ENCODE measurements around the gene WDR46. TPM values are rescaled to one million over a fixed set of nuclear protein-coding genes. Genes with fewer than 3 reads are reported as not detected.
A peak's percentile ranks its signal among the peaks of the same experiment; 100 is the strongest.

The WDR46 gene
- total RNA-seq, 2 donors from 2014 or later = 51.2 to 98.7 TPM

DNA sequence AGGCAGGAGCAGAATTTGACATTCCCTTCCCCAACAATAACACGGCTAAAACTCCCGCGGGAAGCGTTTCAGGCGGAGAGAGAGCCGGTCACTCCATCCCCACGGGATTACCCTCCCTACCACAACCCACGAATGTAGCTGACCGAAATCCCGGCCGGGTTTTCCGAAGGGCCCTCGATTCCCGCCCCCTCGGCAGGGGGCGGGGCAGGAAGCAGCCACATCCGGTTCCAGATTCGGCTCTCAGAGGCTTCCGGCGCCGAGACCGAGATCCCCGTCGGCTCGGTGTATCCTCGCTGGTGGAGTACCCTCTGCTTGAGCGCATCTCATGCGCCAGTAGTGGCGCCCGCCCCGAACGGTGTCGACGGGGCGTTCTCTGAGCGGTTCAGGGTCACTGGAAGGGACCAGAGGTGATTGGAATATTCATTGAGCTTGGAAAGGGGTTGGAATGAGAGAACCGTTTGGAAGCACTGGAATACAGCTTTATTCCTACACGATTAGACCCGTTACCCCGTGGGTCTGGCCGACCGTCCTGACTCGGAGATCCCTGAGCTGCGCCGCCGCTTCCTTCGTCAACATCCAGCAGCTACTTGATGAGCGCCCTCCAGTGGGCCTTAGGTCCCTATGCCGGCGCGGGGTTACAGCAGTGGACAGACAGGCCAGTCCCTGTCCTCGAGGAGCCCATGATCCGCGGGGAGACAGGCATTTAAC lies 10.4 kb upstream of the WDR46 start:
- Mint-ChIP-seq H3K4me1 (peaks cover 20% of the 10 kb centered on the region), H3K27me3 (no peaks in the 10 kb centered on the region), H3K9me3 (no peaks in the 10 kb centered on the region), H3K4me3 (peak overlapping the region; percentile 90), H3K36me3 (ENCODE audit: low read depth) (peaks cover 76% of the 10 kb centered on the region), H3K27ac (peak overlapping the region; percentile 99)
- ATAC-seq (replicated peaks) = peak; percentile 86

DNA sequence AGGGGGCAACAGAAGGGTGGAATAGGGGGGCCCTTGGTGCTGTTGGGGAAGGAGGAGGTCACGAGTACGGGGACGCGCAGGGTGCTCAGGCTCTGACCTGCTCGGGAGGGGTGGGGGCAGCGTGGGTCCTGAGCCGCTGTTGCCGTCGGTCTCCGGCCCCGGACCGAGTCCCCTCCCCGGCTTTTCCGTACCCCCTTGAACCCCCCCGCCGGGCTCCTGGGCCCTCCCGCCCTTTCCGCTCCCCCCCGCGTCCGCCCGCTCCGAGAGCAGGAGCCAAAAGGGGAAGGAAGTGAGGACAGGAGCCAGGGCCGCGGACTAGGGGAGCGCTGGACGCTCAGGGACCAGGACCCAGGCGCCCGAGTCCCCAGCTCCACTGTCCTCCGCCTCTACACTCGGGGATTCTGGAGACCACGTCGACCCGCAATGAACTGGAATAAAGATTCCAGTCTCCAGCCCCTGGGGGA lies 9.8 kb upstream of the WDR46 start, which contains the start of gene RGL2:
TSS of gene RGL2 (minus strand) at position 170 of the 464 bp plus-strand sequence. CDS start 332 bp downstream, outside the sequence.
- no peaks in the 10 kb centered on the region for H3K9me3 Mint-ChIP-seq
- peak; percentile 31 for ATAC-seq (replicated peaks)
- peaks cover 18% of the 10 kb centered on the region for H3K4me1 Mint-ChIP-seq
- H3K4me3 Mint-ChIP-seq = peak within 1 kb of the TSS; percentile 90
- H3K27me3 Mint-ChIP-seq = no peaks in the 10 kb centered on the region
- H3K27ac Mint-ChIP-seq = peak within 1 kb of the TSS; percentile 99
- H3K36me3 Mint-ChIP-seq (ENCODE audit: low read depth) = peaks cover 76% of the 10 kb centered on the region

DNA sequence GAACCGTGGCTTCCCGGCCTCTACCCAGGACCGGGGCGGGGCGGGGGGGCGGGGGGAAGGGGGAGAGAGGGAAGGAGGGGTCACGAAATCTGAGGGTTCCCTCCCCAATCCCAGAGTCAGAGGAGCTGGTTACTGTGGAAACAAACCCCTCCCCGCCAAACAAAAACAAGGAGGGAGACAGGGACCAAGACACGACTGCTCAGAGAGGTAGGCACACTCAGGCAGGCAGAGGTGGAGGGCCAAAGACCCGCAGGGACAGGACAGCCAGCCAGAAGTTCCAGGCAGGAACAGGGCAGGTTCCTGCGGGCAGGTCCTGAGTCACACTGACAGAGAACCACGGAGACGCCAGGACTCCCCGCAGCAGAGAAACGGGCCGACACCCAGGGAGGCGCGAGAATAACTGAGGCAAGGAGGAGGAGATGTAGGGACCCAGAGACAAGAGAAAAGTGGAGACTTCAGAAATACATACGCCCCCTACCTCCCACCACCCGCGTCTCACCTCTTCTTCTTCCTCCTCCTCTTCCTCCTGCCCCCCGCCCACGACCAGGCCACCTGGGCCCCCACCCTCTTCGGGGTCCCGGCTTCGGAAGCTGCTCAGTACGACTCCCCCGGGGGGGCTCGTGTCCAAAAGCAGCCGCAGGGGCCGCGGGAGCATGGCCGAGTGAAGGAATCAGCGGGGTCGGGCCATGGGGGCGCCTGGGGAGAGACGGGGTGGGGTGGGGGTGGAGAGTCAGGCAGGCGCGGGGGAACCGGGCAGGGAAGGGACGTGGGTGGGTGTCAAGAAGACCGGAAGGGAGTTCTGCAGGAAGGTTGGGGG lies 9.1 kb upstream of the WDR46 start:
- peaks cover 72% of the 10 kb centered on the region for H3K36me3 Mint-ChIP-seq (ENCODE audit: low read depth)
- H3K27ac Mint-ChIP-seq = peak overlapping the region; percentile 99
- peak overlapping the region; percentile 90 for H3K4me3 Mint-ChIP-seq
- no peaks in the 10 kb centered on the region for H3K27me3 Mint-ChIP-seq
- H3K9me3 Mint-ChIP-seq = no peaks in the 10 kb centered on the region
- peak; percentile 41 for ATAC-seq (replicated peaks)
- H3K4me1 Mint-ChIP-seq = peaks cover 14% of the 10 kb centered on the region

DNA sequence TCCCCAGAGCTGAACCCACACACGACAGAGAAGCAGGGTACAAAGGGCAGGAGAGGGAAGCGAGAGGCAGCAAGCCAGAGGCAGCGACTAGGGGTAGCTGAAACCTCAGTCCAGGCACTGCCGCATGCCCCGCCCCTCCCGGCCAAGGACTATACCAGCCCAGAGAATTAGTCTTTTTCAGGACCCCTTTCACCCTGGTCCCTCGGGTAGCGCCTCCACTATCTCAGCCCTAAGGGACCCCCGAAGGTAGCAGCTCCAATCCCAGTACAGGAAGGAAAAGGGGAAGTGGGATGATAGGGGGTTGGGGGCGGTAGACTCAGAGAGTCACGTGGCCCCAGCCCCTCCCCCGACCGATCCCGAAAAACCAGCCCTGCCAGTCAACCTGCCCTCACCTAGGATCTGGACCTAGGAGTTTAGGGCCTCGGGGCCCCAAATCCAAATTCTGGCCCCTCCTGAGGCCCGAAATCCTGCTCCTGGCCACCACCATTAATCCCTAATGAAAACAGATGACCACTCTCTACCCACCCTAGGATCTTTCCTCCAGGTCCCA lies 8.4 kb upstream of the WDR46 start:
- Mint-ChIP-seq H3K4me1 (peaks cover 14% of the 10 kb centered on the region), H3K4me3 (peak overlapping the region; percentile 90), H3K9me3 (no peaks in the 10 kb centered on the region), H3K36me3 (ENCODE audit: low read depth) (peaks cover 72% of the 10 kb centered on the region), H3K27ac (peak overlapping the region; percentile 99), H3K27me3 (no peaks in the 10 kb centered on the region)
- no peak for ATAC-seq (replicated peaks)

DNA sequence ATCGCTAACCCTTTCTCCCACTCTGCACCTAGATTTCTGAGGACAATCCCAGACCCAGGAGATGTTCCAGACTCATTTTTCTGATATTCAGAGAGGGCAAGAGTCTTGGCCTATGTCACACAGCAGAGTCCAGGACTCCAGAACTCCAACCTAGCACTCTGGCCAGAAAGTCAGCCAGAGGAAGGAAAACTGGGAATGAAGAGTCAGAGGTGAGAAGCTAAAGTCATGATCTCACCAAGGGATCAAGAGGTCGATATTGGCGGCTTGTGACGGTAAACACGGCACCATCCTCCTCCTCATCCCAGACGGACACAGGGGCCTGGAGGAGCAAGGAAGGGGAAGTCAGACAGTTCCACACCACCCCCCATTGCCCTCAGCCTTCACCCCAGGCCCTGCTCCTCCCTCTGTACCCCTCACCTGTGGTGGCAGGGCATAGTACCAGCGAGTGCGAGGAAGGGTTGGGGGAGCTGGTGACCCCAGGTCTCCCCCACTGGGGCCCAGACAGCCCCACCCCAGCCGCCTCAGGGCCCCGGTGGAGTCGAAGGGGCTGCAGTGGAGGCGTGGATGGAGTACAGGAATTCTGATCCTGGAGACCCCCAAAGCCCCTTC lies 7.9 kb upstream of the WDR46 start:
- H3K4me1 Mint-ChIP-seq = peaks cover 14% of the 10 kb centered on the region
- H3K36me3 Mint-ChIP-seq (ENCODE audit: low read depth) = peaks cover 72% of the 10 kb centered on the region
- no peaks in the 10 kb centered on the region for H3K27me3 Mint-ChIP-seq
- peak overlapping the region; percentile 99 for H3K27ac Mint-ChIP-seq
- peak overlapping the region; percentile 90 for H3K4me3 Mint-ChIP-seq
- no peak for ATAC-seq (replicated peaks)
- no peaks in the 10 kb centered on the region for H3K9me3 Mint-ChIP-seq

DNA sequence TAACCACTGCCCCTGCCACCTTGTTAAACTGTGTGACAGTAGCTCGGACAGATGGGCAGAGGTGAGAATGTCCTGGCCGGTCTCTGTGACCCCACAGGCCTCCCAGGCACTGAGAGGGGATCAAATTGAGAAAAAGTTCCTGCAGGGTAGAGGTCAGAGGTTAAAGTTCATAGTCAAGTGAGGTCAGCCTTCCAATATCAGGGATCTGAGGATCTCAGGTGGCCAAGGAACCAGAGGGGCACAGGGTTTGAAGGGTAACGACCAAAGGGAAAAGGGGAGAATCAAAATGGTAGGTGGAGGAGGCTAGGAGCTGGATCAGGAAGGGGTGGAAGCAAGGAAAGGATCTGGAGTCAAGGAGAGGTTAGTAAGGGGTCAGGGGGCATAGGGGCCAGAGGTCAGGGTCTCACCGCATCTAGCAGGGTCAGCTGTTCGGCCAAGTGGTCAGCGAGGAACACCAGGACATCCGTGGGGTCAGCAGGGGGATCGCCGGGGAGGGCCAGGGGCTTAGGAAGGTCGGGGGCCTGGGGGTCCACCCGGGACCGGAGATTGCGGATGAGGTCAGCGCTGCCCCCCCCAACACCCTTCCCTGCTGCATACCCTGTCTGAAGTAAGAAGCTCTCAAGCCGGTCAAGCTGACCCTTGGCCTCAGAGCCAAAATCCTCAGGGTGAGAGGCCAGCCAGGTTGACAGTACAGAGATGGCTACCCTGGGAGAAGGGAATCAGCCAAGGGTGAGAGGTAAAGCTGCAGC lies 6.8 kb upstream of the WDR46 start:
- H3K4me1 Mint-ChIP-seq = peaks cover 19% of the 10 kb centered on the region
- peak overlapping the region; percentile 26 for H3K27ac Mint-ChIP-seq
- ATAC-seq (replicated peaks) = no peak

DNA sequence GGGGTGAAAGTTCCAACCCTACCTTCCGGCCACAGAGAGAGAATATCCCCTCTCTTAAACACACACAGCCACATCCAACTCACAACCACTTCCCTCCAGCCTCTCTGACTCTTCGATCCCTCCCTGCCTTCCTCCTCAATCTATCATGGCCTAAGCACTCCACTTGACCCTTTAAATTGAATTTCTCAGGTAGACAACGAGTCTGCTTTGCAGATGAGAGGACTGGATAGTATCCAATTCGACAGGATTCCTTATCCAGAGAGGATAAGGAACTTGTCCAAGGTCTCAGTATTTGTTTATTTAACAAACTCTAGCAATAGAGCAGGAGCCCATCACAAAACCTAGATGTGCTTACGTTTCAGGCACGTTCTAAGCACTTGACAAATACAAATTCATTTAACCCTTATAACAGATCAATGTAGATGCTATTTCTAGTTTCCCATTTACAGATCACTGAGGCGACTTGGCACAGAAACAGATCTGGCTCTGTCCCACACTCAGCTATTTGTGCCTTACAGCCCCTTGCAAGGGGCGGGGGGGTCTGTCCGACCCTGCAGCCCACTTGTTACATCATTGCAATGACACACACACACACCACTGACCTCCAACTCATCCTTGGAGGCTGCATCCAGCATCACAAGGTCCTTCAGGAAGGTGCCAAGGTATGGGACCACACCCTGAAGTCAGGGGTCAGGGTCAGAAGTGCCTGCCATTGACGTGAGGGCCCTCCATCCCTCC lies 5.2 kb upstream of the WDR46 start:
- no peak for ATAC-seq (replicated peaks)
- no peak overlapping the region for H3K4me3 Mint-ChIP-seq
- no peaks in the 10 kb centered on the region for H3K9me3 Mint-ChIP-seq
- peaks cover 17% of the 10 kb centered on the region for H3K4me1 Mint-ChIP-seq
- peaks cover 72% of the 10 kb centered on the region for H3K36me3 Mint-ChIP-seq (ENCODE audit: low read depth)
- no peak overlapping the region for H3K27ac Mint-ChIP-seq
- no peaks in the 10 kb centered on the region for H3K27me3 Mint-ChIP-seq

More for the DNA sequence above, 6.8 kb upstream of the WDR46 start:
- Mint-ChIP-seq H3K27me3 (no peaks in the 10 kb centered on the region), H3K9me3 (no peaks in the 10 kb centered on the region), H3K4me3 (no peak overlapping the region), H3K36me3 (ENCODE audit: low read depth) (peaks cover 72% of the 10 kb centered on the region)

DNA sequence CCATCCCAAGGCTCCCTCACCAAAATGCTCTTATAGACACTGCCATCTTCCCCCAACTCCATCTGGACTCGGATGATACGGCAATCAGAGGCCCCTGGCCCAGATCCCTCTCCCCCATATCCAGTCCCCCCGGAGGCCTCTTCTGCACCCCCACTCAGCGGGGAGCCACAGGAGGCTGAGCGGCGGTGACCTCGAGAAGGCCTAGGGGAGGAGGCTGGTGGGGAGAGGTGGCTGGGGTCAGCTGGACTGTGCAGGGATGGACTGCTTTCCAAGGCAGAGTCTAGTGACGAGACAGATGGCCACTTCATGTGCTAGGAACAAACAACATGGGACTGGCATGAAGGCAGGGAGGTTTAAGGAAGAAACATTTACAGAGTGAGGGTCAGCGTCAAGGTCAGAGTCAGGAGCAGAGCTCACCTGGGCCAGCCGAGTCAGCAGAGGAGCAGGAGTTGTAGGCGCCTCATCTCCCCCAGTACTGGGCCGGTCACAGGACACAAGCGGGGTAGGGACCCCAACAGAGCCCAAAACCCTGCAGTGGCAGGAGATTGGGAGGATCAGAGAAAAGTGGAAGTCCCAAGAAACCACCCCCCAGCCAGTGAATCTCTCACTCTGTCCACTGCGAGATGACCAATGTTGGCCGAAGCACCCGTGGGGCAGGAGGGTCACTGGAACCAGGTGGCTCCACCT lies 4.1 kb upstream of the WDR46 start:
- H3K36me3 Mint-ChIP-seq (ENCODE audit: low read depth) = peaks cover 76% of the 10 kb centered on the region
- no peak overlapping the region for H3K27ac Mint-ChIP-seq
- H3K27me3 Mint-ChIP-seq = no peaks in the 10 kb centered on the region
- no peaks in the 10 kb centered on the region for H3K9me3 Mint-ChIP-seq
- peaks cover 14% of the 10 kb centered on the region for H3K4me1 Mint-ChIP-seq
- ATAC-seq (replicated peaks) = no peak
- no peak overlapping the region for H3K4me3 Mint-ChIP-seq

DNA sequence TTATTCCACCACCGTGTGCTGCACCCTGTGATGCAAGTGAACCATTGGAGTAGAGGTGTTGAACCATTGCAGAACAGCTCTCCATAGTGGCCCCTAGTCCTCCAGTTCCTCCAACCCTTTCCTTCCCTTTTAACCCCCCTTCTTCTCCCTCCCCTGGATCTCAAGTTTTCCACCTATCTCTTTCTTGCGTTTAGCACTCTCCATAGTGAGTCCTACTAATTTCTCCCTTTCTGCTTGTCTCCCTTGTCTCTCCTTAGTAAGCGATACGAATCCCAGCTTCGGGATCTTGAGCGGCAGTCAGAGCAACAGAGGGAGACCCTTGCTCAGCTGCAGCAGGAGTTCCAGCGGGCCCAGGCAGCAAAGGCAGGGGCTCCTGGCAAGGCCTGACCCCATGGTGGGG lies 1.4 kb upstream of the WDR46 start:
- H3K36me3 Mint-ChIP-seq (ENCODE audit: low read depth) = peaks cover 90% of the 10 kb centered on the region
- H3K27ac Mint-ChIP-seq = peak overlapping the region; percentile 89
- no peaks in the 10 kb centered on the region for H3K27me3 Mint-ChIP-seq

DNA sequence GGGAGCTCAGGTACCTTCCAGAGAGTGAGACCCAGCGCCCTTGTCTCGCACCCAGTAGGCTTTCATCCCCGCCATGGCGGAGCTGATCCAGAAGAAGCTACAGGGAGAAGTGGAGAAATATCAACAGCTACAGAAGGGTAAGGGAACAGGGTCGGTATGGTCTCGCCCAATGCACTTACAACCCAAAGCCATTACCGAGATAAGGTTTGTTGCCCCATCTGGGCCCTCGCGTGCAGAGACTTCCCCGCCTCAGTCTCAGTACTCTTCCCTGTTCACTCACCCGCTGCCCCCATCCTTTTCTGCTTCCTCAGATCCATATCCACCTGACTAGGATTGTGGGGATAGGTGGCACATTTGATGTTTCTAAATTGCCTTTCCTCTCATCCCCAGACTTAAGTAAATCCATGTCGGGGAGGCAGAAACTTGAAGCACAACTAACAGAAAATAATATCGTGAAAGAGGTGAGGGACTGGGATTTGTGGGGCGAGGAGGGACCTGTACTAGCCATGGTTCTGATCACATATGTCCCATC lies 811 bp upstream of the WDR46 start:
- no peak for ATAC-seq (replicated peaks)
- peaks cover 27% of the 10 kb centered on the region for H3K4me1 Mint-ChIP-seq
- H3K27me3 Mint-ChIP-seq = no peaks in the 10 kb centered on the region
- H3K4me3 Mint-ChIP-seq = peak overlapping the region; percentile 84
- H3K36me3 Mint-ChIP-seq (ENCODE audit: low read depth) = peaks cover 94% of the 10 kb centered on the region
- H3K9me3 Mint-ChIP-seq = no peaks in the 10 kb centered on the region
- H3K27ac Mint-ChIP-seq = peak overlapping the region; percentile 89

More for the DNA sequence above, 1.4 kb upstream of the WDR46 start:
- no peak for ATAC-seq (replicated peaks)
- no peaks in the 10 kb centered on the region for H3K9me3 Mint-ChIP-seq
- H3K4me1 Mint-ChIP-seq = peaks cover 27% of the 10 kb centered on the region
- H3K4me3 Mint-ChIP-seq = peak overlapping the region; percentile 84

DNA sequence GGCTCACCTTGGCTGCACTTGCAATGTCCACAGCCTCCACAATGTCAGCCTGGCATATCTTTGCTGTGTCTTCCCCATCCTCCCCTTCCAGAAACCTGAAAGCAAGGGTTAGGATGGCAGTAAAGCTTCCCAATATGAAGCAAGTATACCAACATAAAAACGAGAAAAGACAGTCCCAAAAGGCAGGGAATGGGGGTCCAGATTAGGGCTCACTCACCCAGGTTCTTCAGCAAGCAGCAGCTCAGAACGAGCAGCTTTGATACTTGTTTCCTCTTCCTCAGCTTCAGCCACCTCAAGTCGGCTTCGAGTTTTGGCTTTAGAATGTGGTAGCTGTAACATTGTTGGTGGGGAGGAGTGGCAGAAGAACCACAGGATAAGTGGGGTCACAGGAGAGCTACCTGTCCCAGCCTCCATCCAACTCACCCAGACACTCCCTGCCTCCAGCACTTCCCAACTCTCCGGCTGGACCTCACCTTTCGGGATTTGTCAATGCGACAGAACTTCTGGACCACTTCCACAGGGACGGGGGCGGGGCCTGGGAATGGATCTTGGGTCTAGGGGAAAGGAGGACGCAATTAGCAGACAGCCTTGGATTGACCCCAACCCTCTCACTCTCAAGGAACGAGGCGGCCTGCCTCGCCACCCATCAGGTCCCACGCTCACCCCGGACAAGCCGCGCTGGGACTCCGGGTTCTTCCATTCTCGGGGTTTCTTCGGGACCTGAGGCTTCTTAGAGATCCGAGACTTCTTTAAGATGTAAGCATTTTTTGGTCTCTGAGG lies 708 bp downstream of the WDR46 start:
- peak overlapping the region; percentile 84 for H3K4me3 Mint-ChIP-seq
- H3K4me1 Mint-ChIP-seq = peaks cover 27% of the 10 kb centered on the region
- ATAC-seq (replicated peaks) = no peak
- H3K36me3 Mint-ChIP-seq (ENCODE audit: low read depth) = peaks cover 97% of the 10 kb centered on the region
- no peaks in the 10 kb centered on the region for H3K9me3 Mint-ChIP-seq
- H3K27ac Mint-ChIP-seq = peak overlapping the region; percentile 89
- no peaks in the 10 kb centered on the region for H3K27me3 Mint-ChIP-seq

Data from activated T-helper 17 cell treated with anti-CD3 and anti-CD28 coated beads, Interleukin-2, amount 50 U/mL, for 72 hours (primary cell).